HG03280 (cell line): ENCODE results near the gene MVB12B.
"Not testable (repeated sequence)": the region's sequence is repeated elsewhere in the genome, so short reads cannot be mapped to it uniquely, and the experiment has no call there.

Experiments used
- ATAC-seq: cut with Tn5 transposase; IDR thresholded peaks from one replicate; pipeline ENCODE4 v1.9.1; 2021; ENCODE audit warnings: mild to moderate bottlenecking, moderate library complexity; ENCODE audit not compliant: unreplicated experiment

The MVB12B gene

DNA sequence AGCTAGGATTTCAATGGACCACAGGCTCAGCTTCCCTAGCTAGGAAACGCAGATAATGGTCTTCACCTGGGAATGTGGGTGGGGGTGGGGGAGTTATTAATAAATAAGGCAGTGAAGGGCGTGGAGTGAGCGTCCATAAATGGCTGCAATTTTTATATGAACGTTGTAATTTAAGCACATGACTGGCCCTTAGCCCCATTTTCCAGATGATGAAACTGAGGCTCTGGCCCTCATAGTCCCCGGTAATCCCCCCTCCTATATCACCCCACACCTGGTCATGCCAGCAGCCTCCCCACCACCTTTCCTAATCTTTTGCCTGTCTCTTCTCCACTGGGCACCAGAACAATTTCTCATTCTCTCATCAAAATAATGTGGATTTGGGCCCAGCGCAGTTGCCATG is 225.2 kb downstream of the MVB12B start:
- no peak for ATAC-seq

DNA sequence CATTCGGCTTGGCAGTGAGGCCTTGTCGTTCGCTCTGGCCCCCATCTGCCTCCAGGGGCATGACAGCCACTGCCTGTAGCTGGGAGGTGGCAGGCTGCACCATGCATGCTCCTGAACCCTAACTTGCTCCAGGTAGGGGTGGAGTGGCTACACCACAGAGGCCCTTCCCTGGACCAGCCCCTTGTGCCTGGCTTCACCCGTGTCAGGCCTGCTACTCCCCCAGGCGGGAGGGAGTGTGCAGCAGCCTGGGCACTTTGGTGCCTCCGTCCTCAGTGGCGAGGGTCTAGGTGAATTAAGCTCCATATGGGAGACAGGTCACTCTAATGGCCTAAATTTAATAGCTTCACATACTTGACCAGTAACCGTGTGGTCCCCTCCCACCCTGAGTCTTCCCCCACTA is 227.7 kb downstream of the MVB12B start:
- ATAC-seq, result no peak

- not testable (repeated sequence) for ATAC-seq
Measured at GRCh38 chr9:126555421-126555820, 228.8 kb downstream of the MVB12B start.
